Stimulated activated naive B cell treated with anti-CD40 and anti-IgM and Interleukin-4, amounts not matched to agents 10 μg/mL and 1 μg/mL and 100 μg/mL, for 72 hours (primary cell): Measurements from ENCODE around the gene CHMP4B.
A peak's percentile ranks its signal among the peaks of the same experiment; 100 is the strongest.

Experiments used
- ATAC-seq, 2 donors: fragments of 150-1000 bp; cut with Tn5 transposase; replicated peaks; 2 replicates each; pipeline ENCODE4 v1.10.0; 2021; ENCODE audit warnings: moderate library complexity in 1 of 2
- DNase-seq: peaks from one replicate; pipeline ENCODE4 v3.0.0; 2021
- H3K27ac Mint-ChIP-seq: one replicate; pipeline ENCODE4 v1.8.0; 2022; ENCODE audit warnings: mild to moderate bottlenecking, mixed read lengths
- H3K27me3 Mint-ChIP-seq, 2 donors: one replicate each; pipeline ENCODE4 v1.8.0; 2022; ENCODE audit warnings: mixed read lengths in 2 of 2
- H3K36me3 Mint-ChIP-seq, 2 donors: one replicate each; pipeline ENCODE4 v1.8.0; 2022; ENCODE audit warnings: mixed read lengths in 2 of 2, mild to moderate bottlenecking in 1 of 2
- H3K4me1 Mint-ChIP-seq, 2 donors: one replicate each; pipeline ENCODE4 v1.8.0; 2022; ENCODE audit warnings: mixed read lengths in 2 of 2, mild to moderate bottlenecking in 1 of 2
- H3K4me3 Mint-ChIP-seq, 2 donors: one replicate each; pipeline ENCODE4 v1.8.0; 2022; ENCODE audit warnings: mild to moderate bottlenecking in 2 of 2, mixed read lengths in 2 of 2, moderate library complexity in 1 of 2
- H3K9me3 Mint-ChIP-seq, 2 donors: one replicate each; pipeline ENCODE4 v1.8.0; 2022; ENCODE audit warnings: mixed read lengths in 2 of 2, mild to moderate bottlenecking in 1 of 2

Gene CHMP4B

GRCh38 chr20:33878583-33878982 is 67.4 kb downstream of the CHMP4B start:
- Mint-ChIP-seq H3K27me3 (peaks cover 0 to 5% of the 10 kb centered on the region in 2 donors), H3K4me3 (no peak overlapping the region), H3K27ac (no peak overlapping the region), H3K4me1 (peaks cover 24 to 26% of the 10 kb centered on the region in 2 donors), H3K9me3 (peaks cover 12 to 13% of the 10 kb centered on the region in 2 donors), H3K36me3 (peaks cover 8 to 18% of the 10 kb centered on the region in 2 donors)
- no peak for ATAC-seq
- DNase-seq = no peak

GRCh38 chr20:33880396-33880795 is 69.2 kb downstream of the CHMP4B start:
- DNase-seq (no peak), ATAC-seq (no peak)
- Mint-ChIP-seq H3K27me3 (peaks cover 0 to 5% of the 10 kb centered on the region in 2 donors), H3K4me3 (no peak overlapping the region), H3K4me1 (peaks cover 28 to 30% of the 10 kb centered on the region in 2 donors), H3K36me3 (peaks cover 10 to 18% of the 10 kb centered on the region in 2 donors), H3K9me3 (peaks cover 13% of the 10 kb centered on the region in 2 donors), H3K27ac (no peak overlapping the region)

DNA sequence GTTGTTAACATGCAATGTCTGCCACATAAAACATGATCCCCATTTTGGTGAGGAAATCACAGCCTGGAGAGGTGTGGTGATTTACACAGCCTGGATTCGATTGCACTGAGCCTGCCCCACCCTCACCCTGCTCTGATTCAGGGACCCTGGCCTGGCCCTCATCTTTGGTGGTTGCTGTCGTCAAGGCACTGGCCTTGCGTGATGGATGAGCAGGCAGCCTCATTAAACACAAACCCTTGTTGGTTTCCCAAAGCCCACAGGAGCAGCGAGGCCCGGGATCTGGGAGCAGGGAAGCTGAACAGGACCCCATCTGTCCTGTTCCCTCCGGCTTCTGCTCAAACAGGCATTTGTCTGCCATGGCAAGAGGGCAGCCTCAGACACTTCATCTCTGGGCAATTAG is 70.8 kb downstream of the CHMP4B start:
- Mint-ChIP-seq H3K27ac (peak overlapping the region; percentile 3), H3K9me3 (peaks cover 13% of the 10 kb centered on the region in 2 donors), H3K36me3 (peaks cover 10 to 18% of the 10 kb centered on the region in 2 donors), H3K4me3 (no peak overlapping the region), H3K27me3 (peaks cover 0 to 5% of the 10 kb centered on the region in 2 donors), H3K4me1 (peaks cover 26 to 28% of the 10 kb centered on the region in 2 donors)
- ATAC-seq = no peak
- DNase-seq = no peak

DNA sequence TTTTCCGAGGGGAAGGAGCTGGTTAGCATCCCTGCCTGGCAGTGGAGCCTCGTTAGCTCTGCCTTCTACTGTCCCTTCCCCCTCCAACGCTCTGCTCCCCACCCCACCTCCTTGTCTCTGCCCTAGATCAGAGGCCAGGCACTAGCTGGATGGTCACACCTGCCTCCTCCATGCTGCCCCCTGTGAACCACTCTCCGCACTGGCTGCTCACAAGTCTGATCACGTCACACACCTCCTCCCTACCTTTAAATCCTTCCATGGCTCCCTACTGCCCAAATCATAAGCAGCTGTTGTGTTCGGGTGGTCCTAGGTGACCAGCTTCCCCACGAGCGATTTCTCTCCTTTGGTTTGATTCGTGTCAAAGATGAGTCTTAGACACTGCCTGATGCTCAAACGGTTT is 71.3 kb downstream of the CHMP4B start:
- peaks cover 13% of the 10 kb centered on the region in 2 donors for H3K9me3 Mint-ChIP-seq
- DNase-seq (no peak), ATAC-seq (no peak)
- no peak overlapping the region for H3K4me3 Mint-ChIP-seq
- peaks cover 0 to 5% of the 10 kb centered on the region in 2 donors for H3K27me3 Mint-ChIP-seq
- H3K4me1 Mint-ChIP-seq = peaks cover 26 to 28% of the 10 kb centered on the region in 2 donors
- peak overlapping the region; percentile 51 for H3K27ac Mint-ChIP-seq
- H3K36me3 Mint-ChIP-seq = peaks cover 10 to 18% of the 10 kb centered on the region in 2 donors

DNA sequence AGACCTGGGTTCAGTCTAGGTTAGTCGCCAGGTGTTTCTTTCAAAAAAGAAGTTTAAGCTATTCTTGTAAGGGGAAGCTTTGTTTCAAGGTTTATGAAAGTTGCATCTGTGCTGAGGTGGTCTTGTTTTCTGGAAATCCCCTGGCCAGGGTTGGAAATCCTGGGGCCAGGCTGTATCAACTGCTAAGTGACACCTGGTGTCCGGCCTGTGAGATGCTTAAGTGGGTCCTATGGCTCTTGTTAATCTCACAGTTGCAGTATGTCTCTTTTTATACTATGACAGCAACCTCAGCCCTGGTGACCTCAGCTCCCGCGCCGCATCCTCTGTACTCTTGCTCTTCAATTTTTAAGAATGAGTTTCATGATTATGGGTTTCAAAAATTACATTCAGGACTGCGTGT is 72.0 kb downstream of the CHMP4B start:
- Mint-ChIP-seq H3K9me3 (peaks cover 10% of the 10 kb centered on the region in 2 donors), H3K4me3 (no peak overlapping the region), H3K27me3 (peaks cover 0 to 5% of the 10 kb centered on the region in 2 donors), H3K36me3 (peaks cover 7 to 14% of the 10 kb centered on the region in 2 donors), H3K27ac (no peak overlapping the region), H3K4me1 (peaks cover 25 to 28% of the 10 kb centered on the region in 2 donors)
- DNase-seq (peak; percentile 21), ATAC-seq (peak; percentile 74 to 88)

DNA sequence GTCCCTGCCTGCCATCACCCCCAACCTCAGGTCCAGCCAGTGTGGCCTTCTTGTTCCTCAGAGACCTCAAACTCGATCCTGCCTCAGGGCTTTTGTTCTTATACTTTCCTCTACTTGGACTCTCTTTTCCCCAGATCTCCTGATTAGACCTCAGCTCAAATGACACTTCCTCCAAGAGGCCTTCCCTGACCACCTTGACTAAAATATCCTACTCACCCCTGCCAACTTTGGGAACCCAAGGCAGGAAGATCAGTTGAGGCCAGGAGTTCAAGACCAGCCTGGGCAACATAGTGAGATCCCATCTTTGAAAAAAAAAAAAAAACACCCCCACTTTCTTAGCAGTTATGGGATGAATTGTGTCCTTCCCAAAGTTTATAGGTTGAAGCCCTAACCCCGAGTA is 73.5 kb downstream of the CHMP4B start:
- no peak for ATAC-seq
- Mint-ChIP-seq H3K36me3 (peaks cover 2 to 9% of the 10 kb centered on the region in 2 donors), H3K4me1 (peaks cover 25 to 28% of the 10 kb centered on the region in 2 donors), H3K9me3 (peaks cover 4 to 5% of the 10 kb centered on the region in 2 donors), H3K27me3 (peaks cover 5% of the 10 kb centered on the region in 2 donors), H3K27ac (no peak overlapping the region), H3K4me3 (no peak overlapping the region)
- DNase-seq = no peak

DNA sequence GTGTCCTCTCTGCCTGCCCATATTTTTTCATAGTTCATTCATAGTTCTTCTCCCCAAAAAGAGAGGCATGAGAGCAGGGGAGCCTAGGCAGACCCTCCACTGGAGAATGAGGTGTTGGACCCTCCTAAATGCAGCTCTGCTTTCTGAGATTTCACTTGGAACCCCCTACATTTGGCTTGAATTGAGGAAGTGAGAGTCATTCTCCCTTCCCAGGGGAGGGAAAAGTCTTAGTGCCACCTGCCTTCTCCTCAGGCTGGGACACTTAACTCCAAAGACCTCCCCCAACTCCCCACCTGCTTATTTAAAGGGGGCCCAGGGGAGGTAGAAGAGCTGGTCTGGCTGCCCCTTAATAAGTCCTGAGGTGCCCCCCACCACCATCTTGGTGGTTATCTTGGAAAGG is 78.2 kb downstream of the CHMP4B start:
- Mint-ChIP-seq H3K4me1 (peaks cover 3 to 4% of the 10 kb centered on the region in 2 donors), H3K27ac (no peak overlapping the region), H3K27me3 (peaks cover 4 to 10% of the 10 kb centered on the region in 2 donors), H3K4me3 (no peak overlapping the region), H3K36me3 (peaks cover 0 to 2% of the 10 kb centered on the region in 2 donors), H3K9me3 (peaks cover 7 to 13% of the 10 kb centered on the region in 2 donors)
- DNase-seq = no peak
- no peak for ATAC-seq

DNA sequence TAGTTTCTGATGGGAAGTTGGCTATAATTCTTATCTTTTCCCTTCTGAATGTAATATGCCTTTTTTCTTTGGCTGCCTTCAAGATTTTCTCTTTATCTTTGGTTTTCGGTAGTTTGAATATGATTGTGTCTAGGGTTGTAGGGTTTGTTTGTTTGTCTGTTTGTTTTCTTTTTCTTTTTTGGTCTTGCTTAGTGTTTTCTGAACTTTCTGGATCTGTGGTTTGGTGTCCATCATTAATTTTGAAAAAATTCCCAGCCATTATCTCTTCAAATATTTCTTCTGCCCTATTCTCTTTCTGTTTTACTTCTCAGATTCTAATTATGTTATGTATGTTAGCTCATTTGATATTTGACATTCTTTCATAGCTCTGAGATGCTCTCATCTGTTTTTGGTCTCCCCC is 79.4 kb downstream of the CHMP4B start:
- no peak overlapping the region for H3K27ac Mint-ChIP-seq
- no peak overlapping the region for H3K4me3 Mint-ChIP-seq

DNA sequence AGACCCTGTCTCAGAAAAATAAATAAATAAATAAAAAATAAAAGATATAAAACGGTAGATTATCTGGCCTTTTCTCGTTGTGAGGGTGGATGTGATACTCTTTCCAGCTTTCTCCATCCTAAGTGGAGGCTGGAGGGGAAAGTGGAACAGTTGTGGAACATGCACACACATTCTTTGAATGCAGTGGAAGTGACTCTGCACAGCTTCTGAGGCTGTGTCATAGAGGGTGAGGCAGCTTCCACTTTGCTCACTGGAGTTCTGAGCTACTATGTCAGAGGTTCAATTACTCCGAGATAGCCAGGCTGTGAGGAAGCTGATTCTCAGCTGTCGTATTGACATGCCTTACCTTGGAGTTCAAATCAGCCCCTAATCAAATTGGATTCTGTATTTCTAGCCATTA is 82.2 kb downstream of the CHMP4B start:
- H3K4me3 Mint-ChIP-seq = no peak overlapping the region
- peaks cover 0 to 2% of the 10 kb centered on the region in 2 donors for H3K4me1 Mint-ChIP-seq
- DNase-seq (no peak), ATAC-seq (no peak)
- no peaks in the 10 kb centered on the region for H3K36me3 Mint-ChIP-seq
- H3K27ac Mint-ChIP-seq = no peak overlapping the region
- H3K9me3 Mint-ChIP-seq = peaks cover 5 to 13% of the 10 kb centered on the region in 2 donors
- peaks cover 24 to 48% of the 10 kb centered on the region in 2 donors for H3K27me3 Mint-ChIP-seq

More for the DNA sequence above, 79.4 kb downstream of the CHMP4B start:
- no peak for DNase-seq
- Mint-ChIP-seq H3K27me3 (peaks cover 9 to 23% of the 10 kb centered on the region in 2 donors), H3K4me1 (peaks cover 0 to 2% of the 10 kb centered on the region in 2 donors), H3K9me3 (peaks cover 5 to 13% of the 10 kb centered on the region in 2 donors), H3K36me3 (no peaks in the 10 kb centered on the region)
- ATAC-seq = no peak

DNA sequence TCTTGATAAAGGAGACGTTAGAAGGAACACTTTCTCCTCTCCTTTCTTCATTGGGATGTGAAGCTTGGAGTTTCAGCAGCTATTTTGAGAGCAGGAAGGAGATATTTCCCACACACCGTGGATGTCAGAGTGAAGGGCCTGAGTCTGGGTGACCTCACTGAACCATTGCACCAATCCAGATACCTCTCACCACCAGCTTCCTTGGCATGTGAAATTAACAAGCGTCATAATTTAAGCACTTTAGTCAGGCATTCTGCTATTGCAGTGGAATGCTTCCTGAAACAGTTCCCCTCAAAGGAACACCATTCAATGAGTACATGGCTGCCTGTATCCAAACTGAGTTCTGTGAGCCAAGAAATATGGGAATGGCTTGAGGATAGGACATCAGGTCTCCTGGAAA is 83.7 kb downstream of the CHMP4B start:
- Mint-ChIP-seq H3K4me3 (no peak overlapping the region), H3K27me3 (peaks cover 28 to 42% of the 10 kb centered on the region in 2 donors), H3K4me1 (peaks cover 0 to 2% of the 10 kb centered on the region in 2 donors), H3K9me3 (peaks cover 5 to 13% of the 10 kb centered on the region in 2 donors), H3K27ac (no peak overlapping the region), H3K36me3 (no peaks in the 10 kb centered on the region)
- no peak for ATAC-seq
- no peak for DNase-seq

DNA sequence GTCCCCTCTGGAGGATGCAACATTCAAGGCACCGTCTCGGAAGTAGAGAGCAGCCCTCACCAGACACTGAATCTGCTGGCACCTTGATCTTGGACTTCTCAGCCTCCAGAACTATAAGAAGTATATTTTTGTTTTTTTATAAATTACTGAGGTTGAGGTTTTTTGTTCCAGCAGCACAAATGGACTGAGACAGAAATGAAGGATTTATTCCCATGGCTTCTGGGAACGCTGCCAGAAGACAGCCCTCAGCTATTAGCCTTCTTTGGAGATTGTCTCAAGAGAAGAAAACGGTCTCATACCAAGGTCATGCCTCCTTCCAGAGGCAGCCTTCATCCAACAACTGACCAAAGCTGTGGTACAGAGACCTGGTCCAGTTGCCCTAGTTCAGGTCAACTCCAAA is 85.4 kb downstream of the CHMP4B start:
- ATAC-seq = no peak
- Mint-ChIP-seq H3K27ac (no peak overlapping the region), H3K4me1 (peaks cover 0 to 2% of the 10 kb centered on the region in 2 donors), H3K27me3 (peaks cover 33 to 42% of the 10 kb centered on the region in 2 donors), H3K36me3 (no peaks in the 10 kb centered on the region), H3K9me3 (peaks cover 0 to 3% of the 10 kb centered on the region in 2 donors), H3K4me3 (no peak overlapping the region)
- no peak for DNase-seq

DNA sequence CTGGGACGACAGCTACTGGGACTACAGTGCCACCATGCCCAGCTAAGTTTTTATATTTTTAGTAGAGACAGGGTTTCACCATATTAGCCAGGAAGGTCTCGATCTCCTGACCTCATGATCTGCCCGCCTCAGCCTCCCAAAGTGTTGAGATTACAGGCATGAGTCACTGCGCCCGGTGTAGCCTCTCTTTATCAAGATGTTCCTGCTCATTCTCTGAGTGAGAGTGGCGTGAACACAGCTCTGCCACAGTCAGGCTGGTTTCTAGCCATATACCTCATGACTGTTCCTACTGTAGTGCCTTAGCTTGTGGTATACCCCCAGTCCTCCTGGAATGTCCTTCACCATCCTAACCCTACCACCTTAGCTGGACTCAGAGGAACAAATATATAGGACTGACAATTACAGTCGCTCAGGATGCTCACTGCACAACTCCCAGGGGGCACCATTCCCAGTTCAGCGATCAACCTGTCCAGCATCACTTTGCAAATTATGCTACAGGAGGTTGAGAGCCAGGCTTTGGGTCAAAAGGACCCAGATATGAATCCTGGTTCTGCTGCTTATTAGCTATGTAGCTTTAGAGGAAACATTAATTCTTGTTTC is 86.3 kb downstream of the CHMP4B start:
- H3K27me3 Mint-ChIP-seq = peaks cover 38 to 50% of the 10 kb centered on the region in 2 donors
- no peak for DNase-seq

DNA sequence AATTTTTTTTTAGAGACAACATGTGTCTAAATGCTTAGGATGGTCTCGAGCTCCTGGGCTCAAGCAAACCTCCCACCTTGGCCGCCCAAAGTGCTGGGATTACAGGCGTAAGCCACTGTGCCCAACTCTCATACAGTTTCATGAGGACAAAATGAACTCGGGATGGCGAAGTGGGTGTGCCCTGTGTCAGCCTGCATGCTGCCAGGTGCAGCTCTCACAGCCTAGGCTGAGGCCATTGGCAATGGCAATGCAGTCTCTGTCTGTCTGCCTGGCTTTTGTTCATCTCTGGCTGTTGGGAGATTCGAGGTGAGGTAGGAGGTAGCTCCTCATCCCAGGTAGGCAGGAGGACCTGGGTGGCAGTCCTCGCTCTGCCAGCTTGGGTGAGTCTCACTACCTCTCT is 88.0 kb downstream of the CHMP4B start:
- no peak overlapping the region for H3K4me3 Mint-ChIP-seq
- H3K27me3 Mint-ChIP-seq = peaks cover 36 to 53% of the 10 kb centered on the region in 2 donors
- ATAC-seq = no peak
- no peak for DNase-seq
- no peak overlapping the region for H3K27ac Mint-ChIP-seq
- H3K36me3 Mint-ChIP-seq = no peaks in the 10 kb centered on the region
- no peaks in the 10 kb centered on the region for H3K4me1 Mint-ChIP-seq
- H3K9me3 Mint-ChIP-seq = no peaks in the 10 kb centered on the region

More for the DNA sequence above, 86.3 kb downstream of the CHMP4B start:
- Mint-ChIP-seq H3K36me3 (no peaks in the 10 kb centered on the region), H3K4me1 (no peaks in the 10 kb centered on the region), H3K4me3 (no peak overlapping the region), H3K9me3 (no peaks in the 10 kb centered on the region), H3K27ac (peak overlapping the region; percentile 42)
- no peak for ATAC-seq

DNA sequence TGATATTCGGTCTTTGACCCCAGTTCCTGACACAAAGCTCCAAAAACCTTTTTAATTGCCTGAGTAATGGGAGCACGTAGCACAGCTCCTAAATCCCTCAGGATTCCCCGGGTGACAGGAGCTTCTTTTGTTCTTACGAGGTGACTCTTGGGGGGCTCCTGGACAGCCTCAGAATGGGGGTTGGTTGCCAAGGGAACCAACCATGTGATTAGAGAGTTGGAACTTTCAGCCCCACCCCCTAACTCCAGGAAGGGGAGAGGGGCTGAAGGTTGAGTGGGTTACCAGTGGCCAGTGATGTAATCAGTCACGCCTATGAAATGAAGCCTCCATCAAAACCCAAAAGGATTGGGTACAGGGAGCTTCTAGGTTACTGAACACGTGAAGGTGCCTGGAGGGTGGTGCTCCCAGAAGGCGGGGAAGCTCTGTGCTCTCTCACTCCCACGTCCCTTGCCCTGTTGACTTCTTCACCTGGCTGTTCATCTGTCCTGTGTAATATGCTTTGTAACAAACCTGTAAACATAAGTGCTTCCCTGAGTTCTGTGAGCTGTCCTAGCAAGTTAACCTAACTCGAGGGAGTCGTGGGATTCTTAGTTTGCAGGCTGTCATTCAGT is 89.5 kb downstream of the CHMP4B start:
- Mint-ChIP-seq H3K4me3 (no peak overlapping the region), H3K4me1 (no peaks in the 10 kb centered on the region), H3K9me3 (no peaks in the 10 kb centered on the region), H3K36me3 (no peaks in the 10 kb centered on the region), H3K27me3 (peaks cover 29 to 38% of the 10 kb centered on the region in 2 donors), H3K27ac (no peak overlapping the region)
- ATAC-seq (no peak), DNase-seq (no peak)

- H3K9me3 Mint-ChIP-seq = no peaks in the 10 kb centered on the region
- no peaks in the 10 kb centered on the region for H3K36me3 Mint-ChIP-seq
- ATAC-seq = no peak
- H3K27me3 Mint-ChIP-seq = peaks cover 26 to 33% of the 10 kb centered on the region in 2 donors
- no peak overlapping the region for H3K4me3 Mint-ChIP-seq
- H3K27ac Mint-ChIP-seq = no peak overlapping the region
- H3K4me1 Mint-ChIP-seq = no peaks in the 10 kb centered on the region
- no peak for DNase-seq
Measured at GRCh38 chr20:33901132-33901523, 90.0 kb downstream of the CHMP4B start.
